Kidney tubule cell (primary cell): ENCODE data around the gene TBCK.
A peak's percentile ranks its signal among the peaks of the same experiment; 100 is the strongest.
"Not testable (repeated sequence)": the region's sequence is repeated elsewhere in the genome, so short reads cannot be mapped to it uniquely, and the experiment has no call there.

ENCODE experiments used
- DNase-seq: peaks from one replicate; pipeline ENCODE4 v3.0.0-alpha.2; 2018; ENCODE audit warnings: low spot score

The TBCK gene

GRCh38 chr4:106321814-106322213, 5.8 kb upstream of the TBCK start:
- not testable (repeated sequence) for DNase-seq

GRCh38 chr4:106321168-106321567, 5.2 kb upstream of the TBCK start:
- not testable (repeated sequence) for DNase-seq

DNA sequence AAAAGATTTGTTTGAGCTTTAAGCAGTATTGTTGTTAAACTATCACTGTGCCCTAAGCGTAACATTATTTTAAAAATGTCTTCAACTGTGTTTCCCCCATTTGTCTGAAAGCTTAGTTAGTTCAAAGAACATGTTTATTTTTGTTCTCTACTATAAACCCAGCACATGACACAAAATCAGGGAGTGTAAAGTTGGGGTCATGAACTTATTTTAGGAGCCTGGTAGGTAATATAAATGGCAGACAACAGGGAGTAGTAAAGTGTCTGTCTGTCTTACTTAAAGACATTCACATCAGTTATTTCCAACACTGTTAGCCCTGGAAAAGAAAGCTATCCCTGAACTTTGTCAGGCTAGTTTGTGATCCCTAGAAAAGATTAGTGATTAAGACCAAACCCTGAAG, 4.2 kb upstream of the TBCK start:
- DNase-seq: no peak

GRCh38 chr4:106318511-106318910, 2.5 kb upstream of the TBCK start:
- no peak for DNase-seq

DNA sequence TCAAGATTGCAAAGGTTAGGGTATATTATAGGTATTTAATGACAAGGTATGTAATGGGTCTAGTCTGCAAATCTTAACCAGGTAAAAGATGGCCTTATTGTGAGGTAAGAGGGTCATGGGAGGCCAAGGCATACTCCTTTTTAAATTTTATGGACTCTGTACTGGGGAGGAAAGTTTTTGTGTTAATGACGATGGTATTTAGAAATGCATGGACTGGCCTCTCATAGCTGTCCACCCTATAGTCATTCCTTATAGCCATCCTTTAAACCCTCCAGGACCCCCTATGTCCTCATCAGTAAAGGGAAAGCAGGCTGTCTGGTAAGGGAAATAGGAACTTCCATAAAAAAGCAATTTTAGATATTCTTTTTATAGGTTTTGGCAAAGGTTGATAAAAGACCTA, 1.8 kb upstream of the TBCK start:
- DNase-seq: no peak

DNA sequence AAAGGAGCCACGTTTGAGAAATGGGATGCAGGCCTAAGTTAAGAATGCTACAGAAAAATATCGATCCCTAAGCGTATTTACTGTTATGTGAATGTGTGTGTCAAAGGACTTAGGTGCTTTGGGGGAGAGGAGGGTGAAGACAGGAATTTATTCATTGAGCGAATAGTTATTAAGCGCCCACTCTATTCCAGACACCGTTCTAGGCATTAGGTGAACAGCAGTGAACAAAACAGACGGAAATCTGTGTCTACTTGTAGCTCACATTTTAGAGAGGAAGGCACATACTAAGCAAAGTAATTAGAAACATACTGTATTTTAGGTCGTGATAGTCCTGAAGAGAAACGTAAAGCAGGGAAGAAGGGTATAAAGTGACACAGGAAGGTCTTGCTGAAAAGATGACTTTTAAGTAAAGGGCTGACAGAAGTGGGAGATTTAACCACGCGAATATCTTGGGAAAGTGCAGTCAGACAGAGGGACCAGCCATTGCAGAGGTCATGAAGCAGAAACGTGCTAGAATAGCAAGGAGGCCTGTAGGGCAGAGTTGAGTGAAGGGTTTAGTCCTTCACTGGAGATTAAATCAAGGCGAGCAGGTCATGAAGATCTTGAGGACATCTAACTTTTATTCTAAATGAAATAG, 882 bp upstream of the TBCK start:
- DNase-seq: peak; percentile 9

- peak; percentile 85 for DNase-seq
Observed at GRCh38 chr4:106315476-106315967, 487 bp downstream of the TBCK start.

DNA sequence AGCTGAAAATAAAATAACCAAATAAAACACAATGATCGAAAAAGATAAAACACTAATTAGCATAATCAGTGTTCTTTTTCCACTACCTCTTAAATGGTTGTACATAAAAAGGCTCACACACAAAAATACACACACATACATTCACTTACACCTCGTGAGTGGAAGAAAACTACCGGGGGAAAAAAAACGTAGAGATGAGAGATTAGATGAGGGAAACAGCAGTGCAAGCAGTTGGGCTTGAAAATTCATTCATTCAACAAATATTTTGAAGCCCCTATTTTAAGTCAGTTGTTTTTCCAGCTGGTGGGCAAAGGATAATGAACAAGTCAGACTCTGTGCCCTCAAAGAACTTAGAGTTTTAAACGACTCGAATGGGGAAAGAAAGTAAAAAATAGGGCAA, 1.0 kb downstream of the TBCK start:
- DNase-seq: no peak

GRCh38 chr4:106312997-106313522, 2.9 kb downstream of the TBCK start:
- DNase-seq: no peak

DNA sequence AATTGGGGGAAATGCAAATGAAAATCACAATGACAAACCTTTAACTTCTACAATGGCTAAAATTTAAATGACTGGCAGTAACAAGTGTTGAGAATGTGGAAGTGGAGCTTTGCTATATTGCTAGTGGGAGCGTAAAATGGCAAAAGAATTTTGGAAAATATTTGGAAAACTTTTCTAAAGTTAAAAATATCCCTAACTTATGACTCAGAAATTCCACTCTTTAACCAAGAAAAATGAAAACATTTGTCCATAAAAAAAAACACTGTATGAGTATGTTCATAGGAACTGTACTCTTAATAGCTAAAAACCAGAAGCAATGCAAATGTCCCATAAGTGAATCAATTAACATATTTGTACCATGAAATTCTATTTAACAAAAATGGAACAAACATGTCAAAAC, 3.6 kb downstream of the TBCK start:
- DNase-seq: no peak

GRCh38 chr4:106306561-106306960, 9.4 kb downstream of the TBCK start:
- DNase-seq: no peak

DNA sequence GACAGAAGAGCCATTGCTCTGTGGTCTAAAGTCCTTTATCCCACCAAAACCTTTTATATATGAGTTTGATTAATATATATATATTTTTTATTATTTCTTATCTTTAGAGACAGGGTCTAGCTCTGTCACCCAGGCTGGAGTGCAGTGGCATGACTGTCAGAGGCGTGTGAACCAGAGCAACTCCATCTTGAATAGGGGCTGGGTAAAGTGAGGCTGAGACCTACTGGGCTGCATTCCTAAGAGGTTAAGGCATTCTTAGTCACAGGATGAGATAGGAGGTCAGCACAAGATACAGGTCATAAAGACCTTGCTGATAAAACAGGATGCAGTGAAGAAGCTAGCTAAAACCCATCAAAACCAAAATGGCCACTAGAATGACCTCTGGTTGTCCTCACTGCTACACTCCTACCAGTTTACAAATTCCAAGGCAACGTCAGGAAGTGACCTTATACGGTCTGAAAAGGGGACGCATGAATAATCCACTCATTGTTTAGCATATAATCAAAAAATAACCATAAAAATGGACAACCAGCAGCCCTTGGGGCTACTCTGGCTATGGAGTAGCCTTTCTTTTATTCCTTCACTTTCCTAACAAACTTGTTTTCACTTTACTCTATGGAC, 10.5 kb downstream of the TBCK start:
- no peak for DNase-seq

GRCh38 chr4:106304632-106305031, 11.4 kb downstream of the TBCK start:
- DNase-seq: no peak

- no peak for DNase-seq
Observed at GRCh38 chr4:106303548-106304281, 12.3 kb downstream of the TBCK start.

GRCh38 chr4:106302062-106302438, 14.0 kb downstream of the TBCK start:
- DNase-seq: no peak

GRCh38 chr4:106301393-106302061, 14.5 kb downstream of the TBCK start:
- DNase-seq: no peak

- no peak for DNase-seq
Observed at GRCh38 chr4:106299977-106300376, 16.0 kb downstream of the TBCK start.

DNA sequence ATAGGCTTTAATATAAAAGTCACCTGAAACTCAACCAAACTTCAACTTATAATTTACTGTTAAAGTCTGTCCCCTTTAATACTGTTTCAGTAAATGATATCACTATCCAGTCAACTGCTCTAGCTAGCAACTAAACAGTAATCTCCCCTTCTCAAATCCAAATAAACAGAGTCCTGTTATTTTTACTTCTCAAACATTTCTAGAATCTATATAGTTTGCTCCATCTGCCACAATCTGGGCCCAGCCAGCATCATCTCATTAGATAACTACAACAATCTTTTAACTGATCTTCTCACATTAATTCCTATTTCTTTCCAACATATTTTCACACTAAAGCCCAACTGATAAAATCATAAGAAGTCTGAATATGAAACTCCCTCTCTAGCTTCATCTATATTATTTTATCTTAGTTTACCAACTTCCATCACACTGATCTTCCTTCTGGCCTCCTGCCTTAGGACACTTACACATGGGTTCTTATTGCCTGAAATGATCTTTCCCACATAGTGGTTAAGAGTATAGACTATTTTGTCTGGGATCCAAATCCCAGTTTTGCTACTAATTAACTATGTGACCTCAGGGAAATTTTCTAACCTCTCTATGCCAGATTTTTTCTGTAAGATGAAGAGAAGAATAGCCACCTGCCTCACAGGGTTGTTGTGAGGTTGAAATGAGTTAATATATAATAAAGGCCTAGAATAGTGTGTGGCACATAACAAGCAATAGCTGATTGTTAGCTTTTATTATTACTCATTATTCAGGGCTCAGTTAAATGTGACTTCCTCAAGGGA, 18.6 kb downstream of the TBCK start:
- peak; percentile 70 for DNase-seq

DNA sequence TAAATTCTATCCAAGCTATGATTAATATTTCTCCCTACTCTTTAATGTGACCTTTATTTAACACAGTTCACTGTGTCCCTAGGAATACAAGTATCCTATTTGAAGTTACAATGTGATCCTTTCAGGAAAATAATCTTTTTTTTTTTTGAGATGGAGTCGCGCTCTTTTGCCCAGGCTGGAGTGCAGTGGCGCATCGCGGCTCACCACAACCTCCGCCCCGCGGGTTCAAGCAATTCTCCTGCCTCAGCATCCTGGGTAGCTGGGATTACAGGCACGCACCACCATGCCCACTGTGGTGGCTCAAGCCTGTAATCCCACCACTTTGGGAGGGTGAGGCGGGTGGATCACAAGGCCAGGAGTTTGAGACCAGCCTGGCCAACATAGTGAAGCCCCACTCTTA, 21.9 kb downstream of the TBCK start:
- no peak for DNase-seq

DNA sequence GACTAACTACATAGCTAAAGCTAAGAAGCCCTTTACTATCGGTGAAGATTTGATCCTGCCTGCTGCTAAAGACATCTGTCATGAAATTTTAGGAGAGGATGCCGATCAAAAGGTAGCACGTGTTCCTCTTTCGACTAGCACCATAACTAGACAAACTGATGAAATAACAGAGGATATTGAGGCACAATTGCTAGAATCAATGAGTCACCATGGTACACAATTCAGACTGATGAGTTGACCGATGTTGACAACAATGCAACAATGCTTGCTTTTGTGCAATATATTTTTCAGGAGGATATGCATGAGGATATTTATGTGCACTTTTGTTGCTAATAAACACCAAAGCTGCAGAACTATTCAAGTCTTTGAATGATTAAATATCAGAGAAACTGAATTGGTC, 24.3 kb downstream of the TBCK start:
- no peak for DNase-seq

- no peak for DNase-seq
Observed at GRCh38 chr4:106289737-106290136, 26.3 kb downstream of the TBCK start.
